Activated naive CD8-positive, alpha-beta T cell treated with anti-CD3 and anti-CD28 coated beads, Interleukin-2, amount 50 U/mL, for 16 hours (primary cell): Measurements from ENCODE around the gene RTEL1.
A peak's percentile ranks its signal among the peaks of the same experiment; 100 is the strongest.
"Not testable (repeated sequence)": the region's sequence is repeated elsewhere in the genome, so short reads cannot be mapped to it uniquely, and the experiment has no call there.

ENCODE experiments used
- DNase-seq: peaks from one replicate; pipeline ENCODE4 v3.0.0-alpha.2; 2020; ENCODE audit warnings: low read depth, low spot score

RTEL1 gene

DNA sequence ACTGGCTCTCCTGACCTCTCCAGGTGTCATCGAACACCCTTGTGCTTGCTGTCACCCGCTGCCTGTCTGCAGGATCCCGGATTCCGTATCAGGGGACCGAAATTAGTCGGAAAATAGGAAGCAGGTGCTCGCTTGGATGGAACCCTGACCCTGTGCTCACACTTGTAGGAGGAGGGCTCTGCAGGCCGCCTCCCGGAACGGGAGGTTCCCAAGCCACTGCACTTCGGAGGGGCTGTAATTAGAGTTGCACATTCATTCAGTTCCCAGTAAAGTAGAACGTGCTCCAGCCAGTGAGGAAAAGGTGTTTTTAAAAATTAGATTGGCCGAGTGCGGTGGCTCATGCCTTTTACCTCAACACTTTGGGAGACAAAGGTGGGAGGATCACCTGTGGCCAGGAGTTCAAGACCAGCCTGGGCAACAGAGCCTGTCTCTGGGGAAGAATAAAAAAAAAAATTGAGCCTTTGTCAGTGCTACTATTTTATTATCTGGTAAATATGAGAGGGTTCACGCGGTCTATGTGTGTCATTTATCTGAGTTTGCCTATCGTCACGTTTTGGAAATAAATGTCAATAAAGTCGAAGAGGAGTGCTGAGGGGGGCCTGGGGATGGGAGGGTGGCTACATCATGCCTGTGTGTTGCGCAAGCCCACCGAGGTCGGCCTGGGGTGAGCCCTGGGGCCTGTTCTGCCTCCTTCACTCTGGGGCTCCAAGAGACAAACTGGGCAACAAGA lies 29.7 kb upstream of the RTEL1 start:
- DNase-seq = peak; percentile 40

DNA sequence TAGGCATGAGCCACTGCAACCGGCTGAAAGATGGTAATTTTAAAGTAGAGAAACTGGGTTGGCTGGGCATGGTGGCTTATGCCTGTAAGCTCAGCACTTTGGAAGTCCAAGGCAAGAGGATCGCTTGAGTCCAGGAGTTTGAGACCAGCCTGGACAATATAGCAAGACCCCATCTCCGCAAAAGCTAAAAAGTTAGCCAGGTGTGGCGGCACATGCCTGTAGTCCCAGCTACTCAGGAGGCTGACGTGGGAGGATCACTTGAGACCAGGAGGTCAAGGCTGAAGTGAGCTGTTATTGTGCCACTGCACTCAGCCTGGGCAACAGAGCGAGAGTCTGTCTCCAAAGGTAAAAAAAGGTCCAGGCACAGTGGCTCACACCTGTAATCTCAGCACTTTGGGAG lies 27.2 kb upstream of the RTEL1 start:
- not testable (repeated sequence) for DNase-seq

DNA sequence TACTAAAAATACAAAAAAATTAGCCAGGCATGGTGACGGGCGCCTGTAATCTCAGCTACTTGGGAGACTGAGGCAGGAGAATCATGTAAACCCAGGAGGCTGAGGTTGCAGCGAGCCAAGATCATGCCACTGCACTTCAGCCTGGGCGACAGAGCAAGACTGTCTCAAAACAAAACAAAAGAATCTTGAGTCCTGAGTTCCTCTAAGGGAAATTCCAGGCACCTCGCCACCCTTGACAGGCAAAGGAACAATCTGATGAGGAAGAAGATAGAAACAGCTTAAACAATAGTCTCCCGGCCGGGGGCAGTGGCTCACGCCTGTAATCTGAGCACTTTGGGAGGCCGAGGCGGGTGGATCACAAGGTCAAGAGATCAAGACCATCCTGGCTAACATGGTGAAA lies 26.7 kb upstream of the RTEL1 start:
- not testable (repeated sequence) for DNase-seq

DNA sequence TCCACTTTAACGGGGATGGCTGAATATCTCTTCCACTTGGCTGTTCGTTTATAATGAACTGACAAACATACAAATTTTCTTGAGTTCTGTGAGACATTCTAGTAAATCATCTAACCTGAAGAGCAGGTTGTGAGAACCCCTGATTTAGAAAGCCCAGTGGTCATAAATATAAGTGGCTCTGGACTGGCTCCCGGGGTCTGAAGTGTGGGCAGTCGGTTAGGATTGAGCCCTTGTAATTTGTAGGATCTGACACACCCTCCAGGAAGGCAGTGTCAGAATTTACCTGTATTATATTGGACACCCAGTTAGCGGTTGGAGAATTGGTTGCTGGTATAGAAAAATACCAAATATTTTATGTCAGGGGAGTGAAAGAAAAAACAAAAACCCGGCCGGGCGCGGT lies 24.4 kb upstream of the RTEL1 start:
- no peak for DNase-seq

DNA sequence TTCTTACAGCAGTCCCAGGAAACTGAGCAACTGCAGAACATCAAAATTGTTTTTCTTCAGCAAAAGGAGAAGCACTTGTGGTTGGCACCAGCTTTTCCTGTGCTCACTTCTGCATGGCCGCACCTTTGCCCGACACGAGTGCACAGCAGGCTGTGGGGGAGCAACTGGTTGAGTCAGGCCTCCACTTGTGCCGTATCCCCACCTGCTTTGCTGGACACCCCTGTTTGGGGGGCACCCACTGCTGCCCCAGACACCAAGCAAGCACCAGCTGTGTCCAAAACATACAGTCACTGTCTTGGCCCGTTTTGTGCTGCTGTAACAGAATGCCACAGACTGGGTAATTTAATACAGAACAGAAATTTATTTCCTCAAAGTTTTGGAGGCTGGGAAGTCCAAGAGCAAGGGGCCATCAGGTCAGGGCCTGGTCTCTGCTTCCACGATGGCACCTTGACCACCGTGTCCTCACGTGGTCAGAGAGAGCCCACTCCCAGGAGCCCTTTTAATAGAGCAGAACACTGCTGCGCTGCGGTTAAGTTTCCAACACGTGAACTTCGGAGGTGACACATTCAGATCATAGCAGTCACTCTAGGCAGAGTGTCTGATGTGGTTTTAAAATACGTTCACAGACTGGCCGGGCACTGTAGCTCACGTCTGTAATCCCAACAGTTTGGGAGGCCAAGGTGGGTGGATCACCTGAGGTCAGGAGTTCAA lies 22.5 kb upstream of the RTEL1 start:
- DNase-seq = no peak

DNA sequence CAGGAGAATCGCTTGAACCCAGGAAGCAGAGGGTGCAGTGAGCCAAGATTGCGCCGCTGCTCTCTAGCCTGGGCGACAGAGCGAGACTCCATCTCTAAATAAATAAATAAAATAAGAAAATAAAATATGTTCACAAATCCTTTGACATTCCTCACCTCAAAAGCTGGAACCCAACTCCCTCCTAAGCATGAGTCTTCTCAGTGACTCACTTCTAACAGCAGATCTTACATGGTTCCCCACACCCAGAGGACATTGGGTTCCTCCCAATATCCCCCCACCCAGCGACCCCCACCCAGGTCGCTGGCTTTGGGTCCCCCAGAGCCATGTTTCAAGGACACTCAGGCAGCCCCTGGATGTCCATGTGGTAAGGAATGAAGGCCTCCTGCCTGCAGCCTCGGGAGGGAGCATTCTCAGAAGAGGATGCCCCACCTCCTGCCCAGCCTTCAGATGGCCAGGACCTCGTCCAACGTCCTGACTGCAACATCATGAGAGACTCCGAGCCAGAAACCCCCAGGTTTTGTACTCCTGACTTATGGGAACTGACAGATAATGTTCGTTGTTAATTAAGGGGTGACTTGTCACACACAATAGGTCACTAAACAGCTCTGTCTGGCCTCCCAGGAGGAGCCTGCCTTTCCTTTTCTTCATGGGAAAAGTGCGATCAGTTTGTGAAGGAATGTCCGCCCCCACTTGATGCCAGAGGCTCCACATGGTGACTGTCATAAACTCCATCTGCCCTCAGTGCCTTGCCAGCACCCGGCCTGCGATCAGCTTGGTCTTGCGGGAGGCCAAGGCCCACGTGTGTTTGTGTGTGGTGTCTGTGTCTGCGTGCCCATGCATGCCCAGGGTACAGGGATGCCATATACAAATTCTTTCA lies 21.1 kb upstream of the RTEL1 start:
- DNase-seq = no peak

DNA sequence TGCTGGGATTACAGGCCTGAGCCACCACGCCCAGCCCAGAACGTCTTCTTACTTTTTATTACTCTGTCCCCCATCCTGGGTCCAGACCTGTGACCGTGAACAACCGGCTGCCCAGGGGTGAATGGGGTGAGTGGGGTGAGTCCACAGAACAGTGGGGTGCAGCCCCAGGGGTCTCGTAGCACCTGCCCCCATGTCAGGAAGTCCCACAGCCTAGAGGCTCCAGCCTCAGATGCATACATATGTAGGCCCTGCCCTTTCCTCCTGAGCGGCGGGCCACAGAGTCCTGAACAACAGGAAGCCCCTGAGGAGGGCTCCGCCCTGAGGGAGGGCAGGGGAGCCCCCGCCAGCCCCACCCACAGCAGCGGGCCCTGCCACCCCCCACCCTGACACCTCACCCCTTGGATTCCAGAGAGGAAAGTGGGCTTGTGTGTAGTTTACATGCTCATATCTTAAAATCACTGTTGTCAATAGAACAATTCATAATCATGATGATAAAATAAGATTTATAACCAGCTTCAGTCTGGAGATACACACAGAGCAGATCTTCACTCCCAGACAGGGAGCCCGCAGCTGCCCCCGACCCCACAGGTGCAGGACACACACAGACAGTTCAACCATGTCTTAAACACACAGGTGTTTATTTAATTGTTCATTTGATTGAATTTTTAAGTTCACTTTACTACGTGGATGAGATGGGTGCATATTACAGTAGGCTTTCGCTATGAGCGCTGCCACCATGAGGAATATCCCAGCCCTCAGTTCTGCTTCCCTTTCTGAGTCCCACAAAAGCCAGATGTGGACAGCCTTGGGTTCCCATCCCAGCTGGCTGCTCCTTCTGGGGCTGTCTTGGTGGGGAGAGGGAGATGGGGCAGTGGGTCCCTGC lies 18.8 kb upstream of the RTEL1 start:
- no peak for DNase-seq

DNA sequence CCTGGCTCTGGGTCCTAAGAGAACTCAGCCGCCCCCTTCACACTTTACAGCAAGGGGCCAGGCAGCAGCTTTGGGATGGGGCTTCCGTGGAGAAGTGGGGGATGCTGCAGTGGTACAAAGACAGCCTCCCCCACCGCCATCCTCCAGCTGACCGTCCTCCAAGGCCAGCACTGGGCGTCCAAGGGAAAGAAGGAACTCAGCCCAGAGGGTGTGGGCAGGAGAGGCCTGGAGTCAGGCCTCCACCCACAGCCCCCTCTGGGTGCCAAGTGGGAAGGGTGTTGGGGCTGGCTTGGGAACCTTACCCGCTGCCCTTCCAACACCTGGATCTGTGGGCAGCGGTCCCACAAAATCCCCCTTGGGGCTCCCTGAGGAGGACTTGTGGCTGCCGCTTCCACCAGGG lies 18.0 kb upstream of the RTEL1 start:
- no peak for DNase-seq

DNA sequence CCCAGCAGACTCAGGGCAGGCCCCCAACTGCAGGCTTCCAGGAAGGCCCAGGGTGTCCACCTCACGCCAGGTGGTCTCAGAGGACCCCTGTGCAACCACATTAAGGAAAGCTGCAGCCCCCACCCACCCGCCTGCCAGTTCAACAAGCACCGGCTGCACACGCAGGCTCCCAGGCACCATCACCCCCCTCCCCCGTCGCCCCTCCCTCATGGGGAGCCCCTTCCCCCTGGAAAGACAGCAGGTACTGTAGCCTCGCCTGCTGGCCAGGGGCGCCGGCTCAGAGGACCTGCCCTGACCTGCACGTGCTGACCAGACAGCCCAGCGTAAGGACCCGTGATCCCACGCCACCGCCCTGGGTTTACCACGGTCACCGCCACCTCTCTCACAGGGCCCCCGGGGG lies 17.4 kb upstream of the RTEL1 start:
- DNase-seq = not testable (repeated sequence)

DNA sequence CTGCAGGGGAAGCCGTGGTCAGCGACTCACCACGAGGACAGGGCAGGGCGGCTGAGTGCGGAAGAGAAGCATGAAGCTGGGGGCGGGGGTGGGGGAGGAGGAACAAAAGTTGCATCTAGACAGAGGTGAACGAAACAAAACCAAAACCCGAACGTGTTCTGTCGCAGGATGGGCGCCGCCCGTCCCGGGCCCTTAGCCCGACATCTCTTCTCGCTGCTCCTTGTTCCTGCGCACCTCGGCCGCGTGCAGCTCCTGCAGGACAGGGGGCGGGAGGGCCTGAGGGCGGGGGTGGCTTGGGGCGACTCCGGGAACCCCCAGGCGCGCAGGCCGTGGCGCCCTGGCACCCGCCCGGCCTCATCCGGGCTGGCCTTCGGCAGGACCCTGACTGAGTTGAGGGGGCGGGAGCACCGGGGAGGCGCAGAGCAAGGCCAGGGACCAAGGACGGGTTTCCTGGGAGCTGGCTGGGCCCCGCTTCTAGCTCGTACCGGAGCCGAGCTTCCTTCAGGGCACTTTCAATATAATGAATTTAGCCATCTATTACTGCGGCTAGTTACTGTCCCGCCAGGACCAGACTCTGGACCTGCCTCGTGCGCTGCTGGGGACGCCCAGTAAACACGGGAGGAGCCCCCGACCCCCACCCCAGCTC lies 16.8 kb upstream of the RTEL1 start:
- no peak for DNase-seq

DNA sequence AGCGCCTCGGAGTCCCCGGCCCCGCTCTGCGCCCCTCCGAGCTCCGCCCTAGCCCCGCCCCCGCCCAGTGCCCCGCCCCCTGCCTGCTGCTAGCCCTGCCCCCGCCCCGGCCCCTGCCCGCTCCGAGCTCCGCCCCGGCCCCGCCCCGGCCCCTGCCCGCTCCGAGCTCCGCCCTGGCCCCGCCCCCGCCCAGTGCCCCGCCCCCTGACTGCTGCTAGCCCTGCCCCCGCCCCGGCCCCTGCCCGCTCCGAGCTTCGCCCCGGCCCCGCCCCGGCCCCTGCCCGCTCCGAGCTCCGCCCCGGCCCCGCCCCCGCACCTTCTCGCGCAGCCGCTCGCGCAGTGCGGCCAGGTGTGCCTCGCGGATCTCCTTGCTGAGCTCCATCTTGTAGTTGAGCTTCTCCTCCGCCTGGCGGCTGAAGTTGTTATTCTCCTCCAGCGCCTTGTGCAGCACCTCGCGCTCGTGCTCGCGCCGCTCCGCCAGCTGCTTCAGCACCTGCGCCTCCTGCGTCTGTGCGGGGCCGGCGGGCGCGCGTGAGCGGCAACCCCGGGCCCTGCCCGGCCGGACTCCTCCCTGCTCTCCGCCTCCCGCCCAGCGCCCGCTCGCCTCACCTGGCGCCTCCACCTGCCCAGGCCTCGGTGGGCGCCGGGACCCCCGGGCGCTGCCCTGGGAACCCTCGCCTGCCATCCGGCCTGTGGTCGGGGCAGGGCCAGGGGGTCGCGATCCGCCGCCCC lies 16.2 kb upstream of the RTEL1 start:
- peak; percentile 95 for DNase-seq

DNA sequence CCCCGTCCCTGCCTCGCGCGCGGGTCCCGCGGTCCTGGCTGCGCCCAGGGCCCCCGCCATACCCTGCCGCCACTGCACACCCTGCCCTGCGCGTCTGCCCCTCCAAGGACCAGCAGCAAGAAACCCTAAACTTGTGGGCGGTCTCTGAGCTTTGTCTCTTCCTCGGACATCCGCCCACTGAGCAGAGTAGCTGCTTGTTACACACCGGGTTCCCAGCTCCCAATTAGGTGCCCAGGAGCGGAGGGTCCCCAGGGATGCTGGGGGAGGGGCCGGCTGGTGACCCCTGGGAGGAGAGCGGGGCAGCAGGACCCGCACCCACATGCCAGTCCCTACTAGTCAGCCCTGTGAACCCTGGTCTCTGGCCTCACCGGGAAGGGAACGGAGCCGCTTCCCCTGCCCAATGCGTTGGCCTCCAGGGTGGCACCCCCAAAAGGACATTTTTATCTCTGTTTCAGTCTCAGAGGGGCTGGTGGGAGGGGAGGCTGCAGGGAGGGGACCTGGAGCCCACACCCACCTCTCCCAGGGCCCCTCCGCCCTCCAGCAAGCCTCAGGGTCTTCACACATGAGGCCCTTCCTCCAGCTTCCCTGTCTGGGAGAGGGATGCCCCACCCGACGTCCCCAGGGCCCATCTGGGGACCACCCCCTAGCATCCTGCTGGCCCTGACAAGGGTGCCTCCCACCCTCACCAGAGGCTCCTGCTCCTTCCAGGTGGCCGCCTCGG lies 15.4 kb upstream of the RTEL1 start:
- no peak for DNase-seq

DNA sequence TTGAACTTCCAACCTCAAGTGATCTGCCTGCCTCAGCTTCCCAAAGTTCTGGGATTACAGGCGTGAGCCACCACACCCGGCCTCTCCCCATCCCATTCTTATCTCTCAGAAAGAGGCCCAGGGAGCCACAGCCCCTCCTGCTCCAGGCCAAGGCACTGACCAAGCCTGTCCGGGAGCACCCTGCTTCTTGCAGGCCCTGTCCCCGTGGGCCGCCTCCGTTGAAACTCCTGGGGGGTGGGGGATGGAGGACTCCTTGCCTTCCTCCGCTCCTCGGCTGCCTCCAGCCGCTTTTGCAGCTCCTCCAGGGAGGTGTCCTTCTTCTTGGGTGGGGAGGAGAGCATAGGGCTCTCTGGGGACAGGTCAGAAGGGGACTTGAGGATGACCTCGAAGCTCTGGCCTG lies 14.6 kb upstream of the RTEL1 start:
- DNase-seq = no peak

DNA sequence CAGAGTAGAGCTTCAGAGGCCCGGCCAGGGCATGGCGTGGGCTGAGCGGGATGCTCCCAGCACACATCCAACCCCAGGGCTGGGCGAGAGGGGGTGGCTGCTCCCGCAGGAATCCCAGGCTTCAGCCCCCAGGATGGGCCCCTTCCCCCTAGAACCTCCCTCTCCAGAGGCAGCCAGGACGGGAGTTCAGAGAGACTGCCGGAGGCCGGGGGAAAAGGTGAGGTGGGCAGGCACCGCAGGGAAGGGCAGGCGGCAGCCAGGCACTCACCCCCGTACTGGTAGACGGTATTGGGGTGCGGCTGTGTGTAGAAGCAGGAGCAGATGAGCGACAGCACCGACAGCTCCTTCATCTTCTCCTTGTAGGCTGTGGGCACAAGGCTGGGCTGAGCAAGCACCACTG lies 14.2 kb upstream of the RTEL1 start:
- no peak for DNase-seq

DNA sequence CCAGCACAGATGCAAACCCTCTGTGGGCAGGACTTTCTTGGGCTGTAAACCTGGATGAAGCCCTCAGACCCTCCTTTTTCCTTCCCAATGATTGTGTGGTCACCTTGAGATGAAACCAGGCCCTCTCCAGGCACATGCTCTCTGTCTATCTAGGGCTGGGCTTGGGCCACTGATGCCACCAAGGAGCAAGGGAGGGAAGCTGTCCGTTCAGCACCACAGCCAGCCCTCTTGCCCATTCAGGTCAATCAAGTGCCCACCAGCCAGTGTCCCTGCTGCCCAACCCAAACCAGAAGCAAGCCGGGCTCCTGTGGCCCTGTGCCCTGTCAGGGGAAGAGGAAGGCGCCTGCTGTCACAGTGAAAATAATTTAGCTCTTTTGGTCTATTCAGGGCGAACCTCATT lies 12.9 kb upstream of the RTEL1 start:
- no peak for DNase-seq

DNA sequence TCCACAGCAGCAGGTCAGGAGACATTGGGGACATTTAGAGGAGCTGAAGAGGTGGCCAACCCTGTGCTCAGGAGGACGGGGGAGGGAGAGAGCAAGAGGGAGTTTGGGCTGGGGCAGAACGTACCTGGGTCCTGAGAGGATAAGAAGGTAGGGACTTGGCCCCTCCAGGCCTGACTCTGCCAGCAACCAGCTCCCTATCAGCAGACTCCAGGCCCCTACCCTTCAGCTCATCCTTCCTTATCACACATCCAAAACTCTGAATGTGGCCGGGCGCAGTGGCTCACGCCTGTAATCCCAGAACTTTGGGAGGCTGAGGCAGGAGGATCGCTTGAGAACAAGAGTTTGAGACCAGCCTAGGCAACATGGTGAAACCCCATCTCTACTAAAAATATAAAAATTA lies 9.9 kb upstream of the RTEL1 start:
- DNase-seq = no peak

DNA sequence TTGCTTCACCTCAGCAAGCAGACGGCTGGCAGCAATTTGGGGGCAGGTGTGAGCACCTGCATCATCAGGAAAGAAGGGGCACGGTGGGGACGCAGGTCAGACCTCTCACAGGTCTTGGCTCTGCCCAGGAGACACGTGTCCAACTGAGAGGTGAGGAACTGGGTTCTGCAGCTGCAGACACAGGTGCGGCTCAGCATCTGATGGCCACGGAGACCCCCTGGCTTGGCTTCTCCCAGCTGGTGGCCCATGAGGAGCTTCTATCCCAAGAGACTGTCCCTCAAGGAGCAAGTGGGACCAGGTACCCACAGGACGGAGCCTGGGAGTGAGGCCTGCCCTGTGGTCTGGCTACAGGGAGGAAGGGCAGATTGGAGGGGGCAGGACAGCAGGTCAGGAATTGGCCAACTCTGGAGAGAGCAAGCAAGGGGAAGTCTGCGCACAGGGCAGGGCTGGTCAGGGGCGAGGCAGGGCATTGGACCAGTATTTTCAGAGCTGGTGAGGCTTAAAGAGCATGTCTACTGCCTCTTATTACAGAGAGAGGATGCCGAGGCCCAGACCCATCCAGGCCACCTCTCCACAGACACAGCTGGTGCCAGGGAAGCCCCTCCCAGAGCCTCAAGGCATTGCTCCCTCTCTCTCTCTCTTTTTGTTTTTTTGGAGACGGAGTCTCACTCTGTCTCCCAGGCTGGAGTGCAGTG lies 9.1 kb upstream of the RTEL1 start:
- no peak for DNase-seq

DNA sequence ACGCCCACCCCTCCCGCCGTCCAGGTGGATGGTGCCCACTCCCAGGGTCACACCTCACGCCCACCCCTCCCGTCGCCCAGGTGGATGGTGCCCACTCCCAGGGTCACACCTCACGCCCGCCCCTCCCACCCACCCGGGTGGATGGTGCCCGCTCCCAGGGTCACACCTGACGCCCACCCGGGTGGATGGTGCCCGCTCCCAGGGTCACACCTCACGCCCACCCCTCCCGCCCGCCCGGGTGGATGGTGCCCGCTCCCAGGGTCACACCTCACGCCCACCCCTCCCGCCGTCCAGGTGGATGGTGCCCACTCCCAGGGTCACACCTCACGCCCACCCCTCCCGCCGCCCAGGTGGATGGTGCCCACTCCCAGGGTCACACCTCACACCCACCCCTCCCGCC lies 7.6 kb upstream of the RTEL1 start:
- not testable (repeated sequence) for DNase-seq

DNA sequence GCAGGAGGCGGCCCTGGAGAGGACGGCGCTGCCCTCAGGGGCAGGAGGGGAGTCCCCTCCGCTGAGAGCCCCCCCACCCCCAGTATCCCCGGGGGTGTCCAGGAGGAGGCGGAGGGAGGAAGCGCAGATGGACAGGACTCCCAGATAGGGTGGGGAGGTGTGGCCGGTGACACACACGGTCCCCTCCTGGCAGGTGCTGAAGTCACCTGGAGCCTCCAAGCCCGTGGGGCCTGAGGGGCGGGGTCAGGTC lies 6.2 kb upstream of the RTEL1 start:
- no peak for DNase-seq
